Body of pancreas (tissue), 4 donors: ENCODE data around the gene CHRNG. TPM values are rescaled to one million over a fixed set of nuclear protein-coding genes. Genes with fewer than 3 reads are reported as not detected.
A peak's percentile ranks its signal among the peaks of the same experiment; 100 is the strongest.

ENCODE experiments used
- ATAC-seq: fragments of 150-250 bp; one replicate; pipeline ENCODE4 v1.9.1; 2016
- DNase-seq, 4 donors: peaks; one replicate each; pipeline ENCODE4 v3.0.0-alpha.2; 2019
- H3K27ac ChIP-seq, 4 donors: fragments of 200-600 bp; sonication (generic); 1 replicate in 3 of 4; 2 replicates in 1 of 4; pipeline versions ENCODE4 v1.5.1 to v1.6.1; 2016 to 2019; ENCODE audit warnings: mild to moderate bottlenecking in 1 of 4, mixed read lengths in 1 of 4, moderate library complexity in 1 of 4
- H3K27me3 ChIP-seq, 2 donors: fragments of 200-600 bp; sonication (generic); one replicate each; pipeline ENCODE4 v1.6.0; 2016; ENCODE audit warnings: mild to moderate bottlenecking in 1 of 2
- H3K36me3 ChIP-seq, 2 donors: fragments of 200-600 bp; sonication (generic); replicated peaks in 1 of 2; 2 replicates each; pipeline ENCODE4 v1.5.1; 2016; ENCODE audit warnings: low read depth in 2 of 2; ENCODE audit not compliant: insufficient read depth in 1 of 2
- H3K4me1 ChIP-seq: fragments of 200-600 bp; sonication (generic); one replicate; pipeline ENCODE4 v1.6.0; 2016
- H3K4me3 ChIP-seq, 2 donors: fragments of 200-600 bp; sonication (generic); 1 replicate in 1 of 2; 2 replicates in 1 of 2; pipeline ENCODE4 v1.5.1; 2016 to 2019
- H3K9me3 ChIP-seq, 3 donors: fragments of 200-600 bp; sonication (generic); 1 replicate in 2 of 3; 2 replicates in 1 of 3; pipeline ENCODE4 v1.5.1; 2016
- CTCF ChIP-seq, 7 experiments: fragments of 450-650 bp in 4 of 7; fragments of 200-600 bp in 3 of 7; sonication (generic) in 3 of 7; IDR thresholded peaks; one replicate each; pipeline ENCODE4 v1.5.1; 2016 to 2019; ENCODE audit warnings: antibody characterized with exemption in 7 of 7
- POLR2A ChIP-seq, 3 donors: fragments of 450-650 bp; IDR thresholded peaks; one replicate each; pipeline ENCODE4 v1.6.1; 2016; ENCODE audit warnings: antibody characterized with exemption in 3 of 3, mild to moderate bottlenecking in 2 of 3
- WGBS, 2 donors: methylation state at CpG; one replicate each; pipeline ENCODE4 v1.1.5; 2017; 5-methylcytosine and 5-hydroxymethylcytosine counted together
- intact Hi-C: fragments of 100-400 bp; cut with DNase I; formaldehyde crosslinking; loops from one replicate; pipeline ENCODE4 v1.15.1; 2023
- total RNA-seq, 2 donors: library from RNA; depleted of rRNA; stranded (reverse); fragments of >200 nt; gene quantifications; one replicate each; pipeline ENCODE4 v1.1.0, GENCODE V29; 2016

The CHRNG gene
- total RNA-seq, 2 donors from 2014 or later: not detected

- Histone ChIP-seq H3K4me1 (peaks cover 26% of the 10 kb centered on the region), H3K4me3 (no peak overlapping the region), H3K36me3 (peaks cover 0 to 3% of the 10 kb centered on the region in 2 donors), H3K27ac (no peak overlapping the region), H3K27me3 (no peaks in the 10 kb centered on the region), H3K9me3 (no peaks in the 10 kb centered on the region)
- no peak for DNase-seq
- TF ChIP-seq POLR2A (IDR thresholded peaks at IDR 0.05): no peak
- no peak for TF ChIP-seq CTCF (IDR thresholded peaks at IDR 0.05)
- ATAC-seq: no peak
- intact Hi-C loops: no loop called here
Observed at GRCh38 chr2:232581725-232582124, 42.2 kb downstream of the CHRNG start.

- ATAC-seq (no peak), DNase-seq (no peak)
- Histone ChIP-seq H3K27ac (no peak overlapping the region), H3K4me3 (no peak overlapping the region), H3K9me3 (no peaks in the 10 kb centered on the region), H3K36me3 (peaks cover 0 to 3% of the 10 kb centered on the region in 2 donors), H3K4me1 (peaks cover 31% of the 10 kb centered on the region), H3K27me3 (no peaks in the 10 kb centered on the region)
- TF ChIP-seq CTCF (IDR thresholded peaks at IDR 0.05) (no peak), POLR2A (IDR thresholded peaks at IDR 0.05) (no peak)
- intact Hi-C loops: no loop called here
- 88 to 91% methylated on average over 6 of the region's 6 CpGs for WGBS, 2 donors
Observed at GRCh38 chr2:232584238-232584637, 44.7 kb downstream of the CHRNG start.

GRCh38 chr2:232586943-232587505 is 47.5 kb downstream of the CHRNG start:
- H3K27ac ChIP-seq: no peak overlapping the region
- no peak overlapping the region for H3K4me3 ChIP-seq
- no peak for ATAC-seq
- H3K9me3 ChIP-seq: no peaks in the 10 kb centered on the region
- TF ChIP-seq POLR2A (IDR thresholded peaks at IDR 0.05) (no peak), CTCF (IDR thresholded peaks at IDR 0.05) (no peak)
- no peaks in the 10 kb centered on the region for H3K27me3 ChIP-seq
- intact Hi-C loops: no loop called here
- no peak for DNase-seq
- peaks cover 11% of the 10 kb centered on the region for H3K4me1 ChIP-seq
- no peaks in the 10 kb centered on the region for H3K36me3 ChIP-seq
- WGBS, 2 donors: 84 to 92% methylated on average over 5 of the region's 5 CpGs

GRCh38 chr2:232587512-232587911 is 48.0 kb downstream of the CHRNG start:
- TF ChIP-seq POLR2A (IDR thresholded peaks at IDR 0.05) (no peak), CTCF (IDR thresholded peaks at IDR 0.05) (no peak)
- H3K4me3 ChIP-seq: no peak overlapping the region
- 82 to 90% methylated on average over 7 of the region's 7 CpGs for WGBS, 2 donors
- H3K9me3 ChIP-seq: no peaks in the 10 kb centered on the region
- ATAC-seq (no peak), DNase-seq (no peak)
- peaks cover 11% of the 10 kb centered on the region for H3K4me1 ChIP-seq
- H3K27ac ChIP-seq: no peak overlapping the region
- H3K36me3 ChIP-seq: no peaks in the 10 kb centered on the region
- no peaks in the 10 kb centered on the region for H3K27me3 ChIP-seq
- intact Hi-C loops: no loop called here

GRCh38 chr2:232588031-232588430 is 48.5 kb downstream of the CHRNG start:
- DNase-seq: no peak
- H3K27me3 ChIP-seq: no peaks in the 10 kb centered on the region
- no peaks in the 10 kb centered on the region for H3K36me3 ChIP-seq
- H3K4me3 ChIP-seq: no peak overlapping the region
- TF ChIP-seq POLR2A (IDR thresholded peaks at IDR 0.05) (no peak), CTCF (IDR thresholded peaks at IDR 0.05) (no peak)
- peaks cover 11% of the 10 kb centered on the region for H3K4me1 ChIP-seq
- no peaks in the 10 kb centered on the region for H3K9me3 ChIP-seq
- WGBS, 2 donors: 89% methylated on average over 7 of the region's 8 CpGs; no CpG with 5 or more reads in 1 of the 2 donors
- intact Hi-C loops: no loop called here
- no peak for ATAC-seq
- peak overlapping the region in 1 of 4 donors; percentile 51 for H3K27ac ChIP-seq
